HG03432 (cell line): Measurements from ENCODE around the gene PELI2.

Experiments used
- ATAC-seq: cut with Tn5 transposase; IDR thresholded peaks from one replicate; pipeline ENCODE4 v1.9.1; 2021; ENCODE audit warnings: mild to moderate bottlenecking, moderate library complexity; ENCODE audit not compliant: unreplicated experiment

Gene PELI2

GRCh38 chr14:56284641-56285040 is 166.4 kb downstream of the PELI2 start:
- no peak for ATAC-seq

- no peak for ATAC-seq
Observed at GRCh38 chr14:56289155-56289554, 170.9 kb downstream of the PELI2 start.

- ATAC-seq, result no peak
Observed at GRCh38 chr14:56290195-56290594, 172.0 kb downstream of the PELI2 start.

- ATAC-seq, result no peak
Observed at GRCh38 chr14:56292970-56293369, 174.8 kb downstream of the PELI2 start.

- no peak for ATAC-seq
Observed at GRCh38 chr14:56293506-56293905, 175.3 kb downstream of the PELI2 start.

- no peak for ATAC-seq
Observed at GRCh38 chr14:56294128-56294527, 175.9 kb downstream of the PELI2 start.

GRCh38 chr14:56295743-56296142 is 177.5 kb downstream of the PELI2 start:
- ATAC-seq, result no peak

GRCh38 chr14:56297449-56297848 is 179.2 kb downstream of the PELI2 start:
- ATAC-seq, result no peak

- no peak for ATAC-seq
Observed at GRCh38 chr14:56299306-56299984, 181.2 kb downstream of the PELI2 start.

- ATAC-seq, result no peak
Observed at GRCh38 chr14:56300495-56300894, 182.3 kb downstream of the PELI2 start.

GRCh38 chr14:56304456-56304855 is 186.2 kb downstream of the PELI2 start:
- ATAC-seq, result no peak

GRCh38 chr14:56309198-56309597 is 191.0 kb downstream of the PELI2 start:
- no peak for ATAC-seq

- no peak for ATAC-seq
Observed at GRCh38 chr14:56310643-56311042, 192.4 kb downstream of the PELI2 start.

GRCh38 chr14:56313789-56314188 is 195.6 kb downstream of the PELI2 start:
- ATAC-seq, result no peak

GRCh38 chr14:56318393-56319115 is 200.3 kb downstream of the PELI2 start:
- no peak for ATAC-seq

GRCh38 chr14:56321861-56322260 is 203.7 kb downstream of the PELI2 start:
- no peak for ATAC-seq

GRCh38 chr14:56322531-56322930 is 204.3 kb downstream of the PELI2 start:
- no peak for ATAC-seq

GRCh38 chr14:56324454-56324853 is 206.2 kb downstream of the PELI2 start:
- ATAC-seq, result no peak

GRCh38 chr14:56324856-56325699 is 206.9 kb downstream of the PELI2 start:
- no peak for ATAC-seq

- no peak for ATAC-seq
Observed at GRCh38 chr14:56328021-56328420, 209.8 kb downstream of the PELI2 start.

GRCh38 chr14:56331592-56332216 is 213.5 kb downstream of the PELI2 start:
- ATAC-seq, result no peak
